ENCODE results near the gene SLC13A5. TPM values are rescaled to one million over a fixed set of nuclear protein-coding genes. Genes with fewer than 3 reads are reported as not detected.

SLC13A5 gene
- total RNA-seq, 1 experiment from 2014 or later, result 0.07 TPM

GRCh38 chr17:6648181-6648580 is 65.0 kb downstream of the SLC13A5 start:
- ChIA-PET RAD21 (ENCODE audit: low non-redundant PET in 1 of 2, low total read pairs in 2 of 2, uncharacterized antibody in 2 of 2, unreplicated experiment in 2 of 2) (interaction anchor here (0.7 kb wide), 2 partner anchors 175 to 212 kb away, joined by 3 read pairs; no protein-coding TSS in a partner anchor), CTCF (interaction anchor here (0.6 to 1.0 kb wide), 7 partner anchors 13 to 212 kb away, joined by 3 to 19 read pairs (median 3); no protein-coding TSS in a partner anchor), POLR2A (no interaction called here)
- Histone ChIP-seq H3K36me3 (ENCODE audit: control insufficient read depth in 1 of 2, insufficient read depth in 2 of 2, low read length in 2 of 2) (peaks cover 37% of the 10 kb centered on the region in 2 experiments), H3K9ac (ENCODE audit: low read length) (no peak overlapping the region), H3K9me2 (ENCODE audit: insufficient read depth) (no peaks in the 10 kb centered on the region), H3K27ac (ENCODE audit: low read depth, low read length) (no peak overlapping the region), H3K9me3 (ENCODE audit: control insufficient read depth in 1 of 2, insufficient read depth in 1 of 2, low read depth in 1 of 2, low read length in 2 of 2) (no peaks in the 10 kb centered on the region), H2AFZ (ENCODE audit: low read depth, low read length, poor library complexity, severe bottlenecking) (no peak overlapping the region), H3K4me3 (replicated peaks in 1 of 2; ENCODE audit: low read depth in 1 of 2, low read length in 2 of 2) (no peak overlapping the region), H3K4me2 (ENCODE audit: low read length) (no peak overlapping the region), H4K20me1 (ENCODE audit: insufficient read depth) (0 out of 2 replicates have a peak, but pooled peaks cover 8% of the 10 kb centered on the region), H3K4me1 (ENCODE audit: control insufficient read depth in 1 of 2, insufficient read depth in 2 of 2, low read length in 2 of 2) (peaks cover 11 to 19% of the 10 kb centered on the region in 2 experiments), H3K27me3 (ENCODE audit: insufficient read depth, low read length) (no peaks in the 10 kb centered on the region), H3K79me2 (ENCODE audit: insufficient read depth, low read length) (peaks cover 80% of the 10 kb centered on the region)
- peak; percentile 41 for ATAC-seq
- BruUV-seq (replicated peaks), result no TSS peak
- TF ChIP-seq CTCF (IDR thresholded peaks at IDR 0.05 in 2 of 3, conservative IDR thresholded peaks at IDR 0.05 in 1 of 3; ENCODE audit: borderline replicate concordance in 1 of 3, insufficient read depth in 1 of 3, low read depth in 2 of 3, low read length in 2 of 3), result peak in 2 of 3 experiments; percentile 51 to 62; a peak in 5 of 6 replicates
- no peak for TF ChIP-seq CEBPB (IDR thresholded peaks at IDR 0.05; ENCODE audit: low read depth)
- no peak for TF ChIP-seq FOSL1 (IDR thresholded peaks at IDR 0.05; ENCODE audit: low read depth)
- TF ChIP-seq MAX (IDR thresholded peaks at IDR 0.05), result no peak
- TF ChIP-seq EGR1 (IDR thresholded peaks at IDR 0.05; ENCODE audit: low read depth), result no peak
- no peak for TF ChIP-seq POLR2AphosphoS5 (IDR thresholded peaks at IDR 0.05; ENCODE audit: low read depth, low read length)
- TF ChIP-seq EZH2phosphoT487 (IDR thresholded peaks at IDR 0.05; ENCODE audit: borderline replicate concordance), result no peak
- TF ChIP-seq EZH2 (IDR thresholded peaks at IDR 0.05), result no peak
- no peak for TF ChIP-seq ZFX (IDR thresholded peaks at IDR 0.05)
- TF ChIP-seq RAD21 (IDR thresholded peaks at IDR 0.05; ENCODE audit: low read depth), result peak; percentile 66
- TF ChIP-seq POLR2A (IDR thresholded peaks at IDR 0.05; ENCODE audit: borderline replicate concordance, extremely low read depth, insufficient read depth, insufficient read length), result no peak
- TF ChIP-seq JUND (IDR thresholded peaks at IDR 0.05), result no peak
- intact Hi-C loops (cut with micrococcal nuclease), result loop anchor here (1.0 to 10.0 kb wide), 2 partner anchors 175 to 1063 kb away; partner anchors contain the start of gene NLRP1
- no peak for DNase-seq (ENCODE audit: low read depth, low spot score)
